ENCODE data around the gene SLC5A7. TPM values are rescaled to one million over a fixed set of nuclear protein-coding genes. Genes with fewer than 3 reads are reported as not detected.

The SLC5A7 gene
- polyA plus RNA-seq, 4 donors = 0.69 to 2.6 (median 0.76) TPM

- DNase-seq (ENCODE audit: low read depth in 4 of 4, low spot score in 3 of 4) = no peak
Measured at GRCh38 chr2:108061439-108062042, 75.2 kb downstream of the SLC5A7 start.

Other genes starting within 250 kb of the SLC5A7 start
- under 1 TPM; 0.03 to 0.06 (median 0.05) TPM for gene RGPD4, start 159.6 kb upstream of the SLC5A7 start, polyA plus RNA-seq (ENCODE audit: insufficient read length in 4 of 4)

Measured in left renal pelvis (tissue), 4 donors.